ENCODE data around the gene THPO.
"Not testable (repeated sequence)": the region's sequence is repeated elsewhere in the genome, so short reads cannot be mapped to it uniquely, and the experiment has no call there.

The THPO gene

DNA sequence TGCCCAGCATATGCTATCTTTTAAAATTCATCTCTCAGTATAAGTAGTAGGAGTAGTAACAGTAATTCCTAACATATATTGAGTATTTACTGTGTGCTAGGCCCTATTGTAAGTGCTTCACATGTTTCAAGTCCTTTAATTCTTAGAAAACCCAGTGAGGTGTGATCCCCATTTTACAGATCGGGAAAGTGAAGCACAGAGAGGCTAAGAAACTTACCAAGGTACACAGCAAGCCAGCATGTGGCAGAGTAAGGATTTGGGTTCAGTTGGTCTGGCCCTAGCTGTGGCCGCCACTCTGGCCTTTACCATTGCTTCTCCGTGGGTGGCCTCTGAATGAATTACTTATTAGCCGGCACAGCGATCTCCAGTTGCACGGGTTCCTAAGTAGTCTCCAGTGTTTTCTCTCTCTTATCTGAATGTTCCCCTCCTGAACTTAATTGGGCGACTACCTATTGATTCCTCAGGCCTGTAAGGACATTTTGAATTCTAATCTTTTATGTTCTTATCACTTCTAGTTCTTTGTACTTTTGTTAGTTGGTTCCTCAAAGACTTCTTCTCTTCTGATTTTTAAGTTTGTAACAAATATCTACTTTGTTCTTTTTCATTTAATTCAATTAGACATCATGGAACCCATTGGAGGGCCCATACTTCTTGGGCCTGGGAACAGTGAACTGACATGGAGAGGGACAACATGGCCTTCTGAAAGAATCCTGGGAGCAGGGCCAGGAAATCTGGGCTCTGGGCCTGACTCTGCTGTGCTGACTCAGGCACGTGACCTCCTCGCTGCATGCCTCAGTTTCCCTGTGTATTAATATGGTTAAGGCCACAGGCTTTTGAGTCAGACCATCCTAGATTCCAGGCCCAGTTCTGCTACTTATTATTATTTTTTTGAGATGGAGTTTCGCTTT is 28.2 kb downstream of the THPO start:
- DNase-seq (ENCODE audit: low read depth): no peak

DNA sequence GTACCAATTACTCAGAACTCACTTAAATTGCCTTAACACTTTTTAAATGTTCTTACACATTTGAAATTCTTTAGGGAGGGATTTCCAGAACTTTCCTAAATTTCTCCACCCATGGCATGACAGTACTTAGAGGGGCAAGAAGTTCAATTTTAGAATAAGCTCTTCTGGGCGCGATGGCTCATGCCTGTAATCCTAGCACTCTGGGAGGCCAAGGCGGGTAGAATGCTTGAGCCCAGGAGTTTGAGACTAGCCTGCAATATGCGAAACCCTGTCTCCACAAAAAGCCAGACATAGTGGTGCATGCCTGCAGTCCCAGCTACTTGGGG is 30.0 kb downstream of the THPO start:
- DNase-seq (ENCODE audit: low read depth): no peak

DNA sequence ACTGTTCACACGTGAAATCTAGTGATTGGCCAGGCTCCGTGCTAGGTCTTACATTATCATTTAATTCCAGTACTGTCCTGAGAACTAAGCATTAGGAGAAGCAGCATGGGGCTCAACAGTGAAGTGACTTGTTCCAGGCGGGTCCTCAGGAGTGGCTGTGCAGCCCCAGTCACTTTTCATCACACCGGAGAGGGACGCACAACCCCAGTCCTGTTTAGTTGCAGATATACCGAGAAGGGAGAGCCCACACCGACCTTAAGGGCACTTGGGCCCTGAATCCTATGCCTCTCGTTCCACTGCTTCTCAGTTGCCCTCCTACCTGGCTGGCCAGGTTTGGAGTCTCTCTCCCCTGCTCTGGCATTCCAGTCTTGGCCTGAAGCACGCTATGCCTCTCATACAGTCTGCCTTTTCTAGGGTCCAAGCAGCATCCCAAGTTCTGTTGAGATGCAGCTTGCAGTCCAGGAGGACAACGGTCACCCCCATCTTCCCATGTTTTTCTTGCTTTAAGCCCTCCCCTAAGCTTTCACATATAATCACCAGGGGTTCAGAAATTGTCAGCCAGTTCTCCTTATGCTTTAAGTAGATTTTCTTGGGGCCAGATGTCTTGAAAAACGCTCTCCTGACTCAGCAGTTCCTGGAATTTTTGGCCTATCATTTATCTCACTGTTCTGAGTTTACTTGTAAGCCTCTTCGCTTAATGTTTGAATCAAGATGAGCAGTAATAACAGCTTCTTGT is 30.5 kb downstream of the THPO start:
- DNase-seq (ENCODE audit: low read depth): no peak

DNA sequence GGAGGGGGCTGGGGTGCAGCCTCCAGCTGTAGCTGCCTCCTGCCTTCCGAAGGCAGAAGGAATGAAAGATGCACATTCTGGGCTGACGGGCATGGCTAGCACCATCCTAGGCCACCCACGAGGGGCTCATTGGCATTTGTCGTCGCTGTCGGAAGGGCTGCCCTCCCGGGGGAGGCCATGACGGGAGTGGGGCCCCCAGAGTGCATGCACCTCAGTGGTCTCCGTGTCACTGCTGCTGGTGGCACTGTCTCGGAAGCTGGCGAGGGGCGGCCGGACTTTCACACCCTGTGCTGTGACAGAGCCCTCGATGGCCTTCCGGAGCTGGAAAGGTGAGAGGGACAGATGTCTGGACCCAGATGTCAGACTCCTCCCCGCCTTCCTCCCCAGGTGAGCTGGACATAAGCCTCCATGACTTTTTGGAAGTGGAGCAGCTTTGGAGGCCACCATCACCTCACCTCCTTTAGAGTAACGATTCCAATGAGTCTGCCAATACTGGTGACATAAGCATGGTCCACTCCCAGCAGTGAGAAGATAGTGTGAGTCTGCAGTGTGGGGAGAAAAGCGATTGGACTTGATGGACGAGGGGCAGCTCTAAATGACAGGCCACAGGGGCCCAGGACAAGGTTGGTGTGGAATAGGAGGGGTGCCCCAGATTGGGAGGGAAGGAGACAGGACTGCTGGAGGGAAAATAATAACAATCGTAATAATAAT is 31.4 kb downstream of the THPO start:
- no peak for DNase-seq (ENCODE audit: low read depth)

DNA sequence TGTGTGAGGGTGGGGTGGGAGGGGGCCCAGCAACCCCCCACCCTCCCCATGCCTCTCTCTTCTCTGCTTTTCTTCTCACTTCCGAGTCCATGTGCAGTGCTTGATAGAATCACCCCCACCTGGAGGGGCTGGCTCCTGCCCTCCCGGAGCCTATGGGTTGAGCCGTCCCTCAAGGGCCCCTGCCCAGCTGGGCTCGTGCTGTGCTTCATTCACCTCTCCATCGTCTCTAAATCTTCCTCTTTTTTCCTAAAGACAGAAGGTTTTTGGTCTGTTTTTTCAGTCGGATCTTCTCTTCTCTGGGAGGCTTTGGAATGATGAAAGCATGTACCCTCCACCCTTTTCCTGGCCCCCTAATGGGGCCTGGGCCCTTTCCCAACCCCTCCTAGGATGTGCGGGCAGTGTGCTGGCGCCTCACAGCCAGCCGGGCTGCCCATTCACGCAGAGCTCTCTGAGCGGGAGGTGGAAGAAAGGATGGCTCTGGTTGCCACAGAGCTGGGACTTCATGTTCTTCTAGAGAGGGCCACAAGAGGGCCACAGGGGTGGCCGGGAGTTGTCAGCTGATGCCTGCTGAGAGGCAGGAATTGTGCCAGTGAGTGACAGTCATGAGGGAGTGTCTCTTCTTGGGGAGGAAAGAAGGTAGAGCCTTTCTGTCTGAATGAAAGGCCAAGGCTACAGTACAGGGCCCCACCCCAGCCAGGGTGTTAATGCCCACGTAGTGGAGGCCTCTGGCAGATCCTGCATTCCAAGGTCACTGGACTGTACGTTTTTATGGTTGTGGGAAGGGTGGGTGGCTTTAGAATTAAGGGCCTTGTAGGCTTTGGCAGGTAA is 32.5 kb downstream of the THPO start:
- no peak for DNase-seq (ENCODE audit: low read depth)

DNA sequence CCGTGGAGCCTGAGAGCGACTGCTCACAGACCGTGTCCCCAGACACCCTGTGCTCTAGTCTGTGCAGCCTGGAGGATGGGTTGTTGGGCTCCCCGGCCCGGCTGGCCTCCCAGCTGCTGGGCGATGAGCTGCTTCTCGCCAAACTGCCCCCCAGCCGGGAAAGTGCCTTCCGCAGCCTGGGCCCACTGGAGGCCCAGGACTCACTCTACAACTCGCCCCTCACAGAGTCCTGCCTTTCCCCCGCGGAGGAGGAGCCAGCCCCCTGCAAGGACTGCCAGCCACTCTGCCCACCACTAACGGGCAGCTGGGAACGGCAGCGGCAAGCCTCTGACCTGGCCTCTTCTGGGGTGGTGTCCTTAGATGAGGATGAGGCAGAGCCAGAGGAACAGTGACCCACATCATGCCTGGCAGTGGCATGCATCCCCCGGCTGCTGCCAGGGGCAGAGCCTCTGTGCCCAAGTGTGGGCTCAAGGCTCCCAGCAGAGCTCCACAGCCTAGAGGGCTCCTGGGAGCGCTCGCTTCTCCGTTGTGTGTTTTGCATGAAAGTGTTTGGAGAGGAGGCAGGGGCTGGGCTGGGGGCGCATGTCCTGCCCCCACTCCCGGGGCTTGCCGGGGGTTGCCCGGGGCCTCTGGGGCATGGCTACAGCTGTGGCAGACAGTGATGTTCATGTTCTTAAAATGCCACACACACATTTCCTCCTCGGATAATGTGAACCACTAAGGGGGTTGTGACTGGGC is 33.3 kb downstream of the THPO start:
- DNase-seq (ENCODE audit: low read depth): no peak

DNA sequence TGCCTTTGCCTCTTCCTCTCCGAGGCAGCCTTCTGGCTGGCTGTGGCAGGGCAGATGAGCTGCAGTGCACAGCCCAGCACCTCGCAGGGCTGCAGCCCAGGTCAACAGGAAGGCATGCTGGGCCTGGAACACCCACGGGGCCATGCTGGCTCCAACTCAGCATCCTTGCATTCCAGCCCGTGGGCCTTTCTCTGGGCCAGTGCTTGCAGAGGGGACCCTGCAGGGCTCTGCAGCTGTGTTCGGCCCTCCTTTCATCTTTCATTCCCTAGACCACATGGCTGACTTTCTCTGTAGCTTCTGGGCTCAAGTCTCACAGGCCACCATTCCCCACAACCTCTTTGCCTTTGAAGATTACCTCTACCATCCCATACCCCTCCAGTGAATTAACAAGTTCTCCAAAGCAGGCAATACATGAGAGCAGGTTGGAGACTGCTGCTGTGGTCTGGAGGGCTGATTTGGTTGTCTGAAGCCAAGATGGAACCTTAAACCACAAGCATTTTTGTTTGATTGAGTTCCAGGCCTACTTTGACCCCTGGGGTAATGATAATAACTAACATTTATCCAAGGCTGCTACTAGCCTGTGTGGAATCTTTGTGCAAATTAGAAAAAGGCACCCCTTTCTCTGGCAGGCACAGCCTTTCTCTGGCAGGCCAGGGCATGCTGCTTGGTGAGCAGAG is 34.7 kb downstream of the THPO start:
- no peak for DNase-seq (ENCODE audit: low read depth)

DNA sequence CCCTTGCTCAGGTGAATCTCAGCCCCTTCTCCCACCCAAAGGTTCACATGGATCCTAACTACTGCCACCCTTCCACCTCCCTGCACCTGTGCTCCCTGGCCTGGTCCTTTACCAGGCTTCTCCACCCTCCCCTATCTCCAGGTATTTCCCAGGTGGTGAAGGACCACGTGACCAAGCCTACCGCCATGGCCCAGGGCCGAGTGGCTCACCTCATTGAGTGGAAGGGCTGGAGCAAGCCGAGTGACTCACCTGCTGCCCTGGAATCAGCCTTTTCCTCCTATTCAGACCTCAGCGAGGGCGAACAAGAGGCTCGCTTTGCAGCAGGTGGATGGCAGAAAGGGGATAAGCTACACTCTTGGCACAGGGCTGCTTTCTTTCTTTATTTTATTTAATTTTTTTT is 36.1 kb downstream of the THPO start:
- DNase-seq (ENCODE audit: low read depth): no peak

DNA sequence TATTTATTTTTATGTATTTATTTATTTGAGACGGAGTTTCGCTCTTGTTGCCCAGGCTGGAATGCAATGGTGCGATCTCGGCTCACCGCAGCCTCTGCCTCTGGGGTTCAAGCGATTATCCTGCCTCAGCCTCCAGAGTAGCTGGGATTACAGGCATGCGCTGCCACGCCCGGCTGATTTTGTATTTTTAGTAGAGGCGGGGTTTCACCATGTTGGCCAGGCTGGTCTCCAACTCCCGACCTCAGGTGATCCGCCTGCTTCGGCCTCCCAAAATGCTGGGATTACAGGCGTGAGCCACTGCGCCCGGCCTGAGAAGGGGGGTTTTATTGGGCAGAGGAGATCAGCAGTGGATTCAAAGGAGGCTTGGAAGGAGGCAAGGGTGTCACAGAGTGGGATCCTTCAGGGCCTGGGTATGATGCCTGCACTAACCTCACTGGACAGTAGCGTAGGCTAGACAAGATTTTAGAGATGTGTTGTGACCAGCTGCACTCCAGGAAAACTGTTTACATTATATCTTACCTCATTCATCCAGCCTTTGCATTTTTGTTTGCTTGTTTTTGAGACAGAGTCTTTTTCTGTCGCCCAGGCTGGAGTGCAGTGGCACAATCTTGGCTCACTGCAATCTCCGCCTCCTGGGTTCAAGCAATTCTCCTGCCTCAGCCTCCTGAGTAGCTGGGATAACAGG is 38.4 kb downstream of the THPO start:
- not testable (repeated sequence) for DNase-seq (ENCODE audit: low read depth)

DNA sequence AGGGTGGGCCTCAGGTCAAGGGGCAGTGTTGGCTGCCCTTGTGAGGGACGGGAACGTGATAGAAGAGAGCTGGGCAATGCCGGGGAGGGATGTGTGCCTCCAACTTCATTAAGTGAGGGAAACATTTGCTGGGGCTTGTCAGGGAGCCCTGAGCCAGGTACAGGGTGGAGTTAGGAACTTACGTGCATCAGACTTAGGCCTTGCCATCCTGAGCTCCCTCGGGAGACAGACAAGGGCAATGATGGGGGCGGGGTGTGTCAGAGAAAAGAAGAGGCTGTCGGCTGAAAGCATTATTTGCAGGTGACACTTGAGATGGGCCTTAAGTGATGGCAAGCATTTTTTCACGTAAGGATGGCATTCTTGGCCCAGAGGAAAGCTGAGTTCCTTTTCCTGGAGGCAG is 39.0 kb downstream of the THPO start:
- no peak for DNase-seq (ENCODE audit: low read depth)

DNA sequence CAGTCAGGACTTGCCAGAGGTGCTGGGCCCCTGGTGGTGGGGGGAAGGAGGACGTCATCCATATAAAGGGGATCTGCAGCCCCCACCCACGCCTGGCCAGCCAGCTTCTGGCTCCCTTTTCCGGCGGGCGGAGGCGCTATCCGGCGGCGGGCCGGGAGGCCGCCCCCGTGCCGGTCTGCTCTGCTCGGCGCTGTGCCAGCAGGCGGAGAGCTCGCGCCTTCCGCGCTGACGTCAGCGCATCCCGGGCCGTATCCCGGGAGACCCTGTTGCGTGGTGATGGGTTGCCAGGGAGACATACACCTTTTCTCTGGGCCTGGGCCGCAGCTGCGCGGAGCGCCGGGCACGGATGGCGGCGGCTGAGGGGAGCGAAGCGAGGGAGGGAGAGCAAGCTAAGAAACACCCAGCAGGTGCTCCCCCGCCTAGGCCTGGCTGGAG is 39.5 kb downstream of the THPO start:
- no peak for DNase-seq (ENCODE audit: low read depth)

DNA sequence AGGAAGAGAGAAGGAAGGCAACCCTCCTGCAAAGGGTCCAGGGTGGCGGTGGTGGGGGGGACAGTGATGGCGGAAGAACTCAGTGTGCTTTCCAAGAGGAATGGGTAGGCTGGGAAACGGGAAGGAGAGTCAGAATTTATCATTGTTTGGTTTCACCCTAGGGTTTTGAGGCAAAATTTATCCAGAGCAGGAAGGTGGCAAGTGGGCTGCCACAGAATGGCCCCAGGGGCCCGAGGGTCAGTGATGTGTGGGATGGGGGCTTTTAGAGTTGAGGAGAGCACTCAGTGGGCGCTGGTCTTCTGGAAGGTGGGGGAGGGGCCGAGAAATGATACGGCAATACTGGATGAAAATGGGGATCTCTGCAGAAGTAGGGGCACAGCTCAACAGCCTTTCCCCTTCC is 40.0 kb downstream of the THPO start:
- no peak for DNase-seq (ENCODE audit: low read depth)

DNA sequence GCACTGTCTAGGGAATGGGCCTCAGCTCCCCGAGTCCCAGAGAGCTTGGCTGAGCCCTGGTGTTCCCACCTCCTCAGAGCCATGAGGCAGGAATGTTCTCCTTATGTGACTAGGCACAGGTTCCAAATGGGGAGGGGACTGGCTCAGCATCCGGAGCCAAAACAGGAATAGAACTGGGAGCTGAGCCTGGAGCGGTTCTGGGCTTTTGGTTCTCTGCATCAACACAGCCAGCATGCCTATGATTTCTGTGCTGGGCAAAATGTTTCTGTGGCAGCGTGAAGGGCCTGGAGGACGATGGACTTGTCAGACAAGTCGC is 40.6 kb downstream of the THPO start, which contains the start of gene FAM131A:
Gene FAM131A, plus strand, starts transcription at position 202 of the 316 bp plus-strand sequence. Its CDS starts 31 bp downstream, at position 233.
- DNase-seq (ENCODE audit: low read depth): no peak

DNA sequence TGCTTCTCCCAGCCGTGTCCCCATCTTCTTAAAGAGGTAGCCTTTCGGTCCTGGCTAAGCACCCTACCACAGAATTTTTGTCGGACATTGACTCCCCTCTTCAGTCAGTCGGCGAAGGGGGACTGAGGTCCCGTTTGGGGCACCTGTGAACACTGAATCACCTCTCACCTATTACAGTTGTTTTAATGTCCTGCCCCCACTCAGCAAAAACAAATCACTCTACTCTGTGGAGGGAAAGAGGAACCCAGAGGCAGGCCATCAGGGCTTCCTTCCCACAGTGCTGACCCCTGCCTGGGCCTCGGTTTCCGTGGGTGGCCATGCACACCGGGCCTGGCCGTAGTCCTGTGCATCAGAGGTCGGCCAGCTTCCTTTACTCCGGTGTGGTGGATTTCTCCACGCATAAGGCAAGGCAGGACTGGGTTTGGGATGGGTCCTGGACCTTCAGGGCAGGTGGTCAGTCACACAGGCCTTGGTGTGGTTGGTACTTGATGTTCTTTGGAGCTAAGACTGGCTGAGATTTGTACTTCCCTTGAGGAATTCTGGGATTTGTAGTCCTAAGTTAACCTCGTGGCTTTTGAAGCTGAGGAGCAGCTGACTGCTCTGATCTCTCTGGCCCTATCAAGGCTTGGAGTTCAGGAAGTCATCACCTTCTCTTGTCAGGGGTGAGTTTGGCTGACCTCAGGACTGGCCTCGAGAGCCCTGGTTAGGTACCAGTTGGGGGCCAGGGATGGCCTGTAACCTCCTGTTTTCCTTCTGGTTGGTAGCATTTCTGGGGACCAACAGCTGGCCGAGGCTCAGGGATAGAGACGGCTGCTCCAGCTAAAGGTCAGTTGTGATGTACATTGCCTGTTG is 41.2 kb downstream of the THPO start:
- DNase-seq (ENCODE audit: low read depth): no peak

DNA sequence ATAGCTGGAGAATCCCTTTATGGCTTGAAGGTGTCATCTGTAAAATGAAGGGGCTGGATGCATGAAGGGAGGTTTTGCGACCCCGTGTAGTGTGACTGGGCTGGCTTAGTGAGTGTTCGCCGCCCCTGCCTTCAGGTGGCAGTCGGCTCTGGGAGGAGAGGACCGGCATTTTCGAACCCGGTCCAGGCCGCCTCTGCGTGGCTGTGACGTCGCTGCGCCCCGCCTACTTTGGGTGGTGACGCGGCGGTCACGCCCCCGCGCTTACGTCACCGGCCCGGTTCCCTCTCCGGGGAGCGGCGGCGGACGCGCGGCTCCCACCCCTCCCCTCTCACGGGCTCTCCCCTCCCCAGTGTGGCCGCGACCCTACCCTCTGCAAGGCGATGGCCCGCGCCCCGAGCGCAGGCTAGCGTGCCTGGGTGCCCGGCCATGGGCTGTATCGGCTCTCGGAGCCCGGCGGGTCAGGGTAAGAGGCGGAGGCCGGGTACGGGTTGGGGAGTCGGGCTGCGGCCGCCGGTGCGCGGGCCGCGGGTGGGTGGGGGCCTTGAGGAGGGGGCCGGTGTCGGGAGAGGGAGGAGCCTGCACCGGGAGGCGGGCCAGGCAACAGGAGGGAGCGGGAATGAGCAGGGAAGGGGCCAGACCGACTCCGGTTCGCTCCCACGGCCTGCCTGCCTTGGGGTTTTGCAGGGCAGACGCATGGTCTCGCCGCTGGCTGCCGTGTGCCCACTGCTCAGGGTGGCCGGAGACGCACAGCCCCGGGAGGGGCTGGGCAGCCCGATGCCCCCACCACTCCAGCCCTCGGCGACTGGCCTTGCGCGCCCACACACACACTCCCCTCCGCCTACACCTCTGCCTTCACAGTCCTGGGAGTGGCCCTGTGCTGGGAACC is 42.1 kb downstream of the THPO start:
- peak; percentile 82 for DNase-seq (ENCODE audit: low read depth)

DNA sequence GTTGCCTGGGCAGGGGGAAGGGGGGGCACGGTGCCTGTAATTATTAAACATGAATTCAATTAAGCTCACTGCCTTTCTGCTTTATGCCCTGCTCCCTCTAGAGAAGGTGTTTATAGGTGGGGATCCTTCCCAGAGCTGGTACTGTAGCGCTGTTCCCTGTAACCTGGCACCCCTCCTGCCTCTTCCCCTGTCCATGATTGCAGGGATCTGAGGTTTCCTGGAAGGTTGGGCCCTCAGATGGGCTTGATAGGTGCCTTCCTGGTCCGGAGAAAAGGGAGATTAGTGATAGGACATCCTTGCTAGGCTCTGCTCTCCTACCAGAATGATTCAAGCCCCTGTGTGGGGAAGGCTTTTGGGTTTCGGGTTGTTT is 42.7 kb downstream of the THPO start:
- no peak for DNase-seq (ENCODE audit: low read depth)

DNA sequence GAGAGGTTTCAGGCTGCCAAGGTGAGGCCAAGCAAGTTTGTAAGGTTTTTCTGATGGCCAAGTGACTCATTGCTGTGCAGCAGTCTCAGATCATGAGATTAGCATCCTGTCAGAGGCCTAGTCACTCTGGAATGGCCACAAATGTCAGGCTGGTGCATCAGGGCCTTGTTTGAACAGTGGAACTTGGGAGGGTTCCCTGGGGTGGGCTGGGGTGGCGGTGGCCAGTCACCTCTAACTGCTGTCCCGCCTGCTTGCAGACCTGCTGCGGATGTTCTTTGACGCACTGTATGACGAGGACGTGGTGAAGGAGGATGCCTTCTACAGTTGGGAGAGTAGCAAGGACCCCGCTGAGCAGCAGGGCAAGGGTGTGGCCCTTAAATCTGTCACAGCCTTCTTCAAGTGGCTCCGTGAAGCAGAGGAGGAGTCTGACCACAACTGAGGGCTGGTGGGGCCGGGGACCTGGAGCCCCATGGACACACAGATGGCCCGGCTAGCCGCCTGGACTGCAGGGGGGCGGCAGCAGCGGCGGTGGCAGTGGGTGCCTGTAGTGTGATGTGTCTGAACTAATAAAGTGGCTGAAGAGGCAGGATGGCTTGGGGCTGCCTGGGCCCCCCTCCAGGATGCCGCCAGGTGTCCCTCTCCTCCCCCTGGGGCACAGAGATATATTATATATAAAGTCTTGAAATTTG is 43.4 kb downstream of the THPO start:
- no peak for DNase-seq (ENCODE audit: low read depth)

DNA sequence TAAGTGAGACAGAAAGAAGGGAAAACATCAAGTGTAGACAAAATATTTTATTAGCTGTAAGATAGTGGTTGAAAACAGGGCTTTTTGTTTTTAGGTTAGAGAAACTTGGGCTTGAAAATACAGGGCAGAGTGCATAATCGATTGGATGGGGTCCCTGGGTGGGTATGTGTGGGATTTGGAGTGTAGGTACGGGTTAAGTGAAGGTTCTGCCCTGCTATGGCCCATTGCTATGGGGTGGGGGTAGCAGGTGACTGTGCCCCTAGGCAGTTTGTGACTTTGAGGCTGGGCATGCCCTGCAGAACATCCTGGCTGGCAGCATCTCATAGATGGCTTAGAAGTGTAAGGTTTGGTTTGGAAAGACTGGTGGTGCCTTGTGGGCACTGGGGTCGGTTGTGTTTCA is 44.3 kb downstream of the THPO start:
- DNase-seq (ENCODE audit: low read depth): no peak
